Measurements from ENCODE around the gene MGAM2.

The MGAM2 gene
- total RNA-seq: 0 reads per million in 3 donors

- H3K36me3 ChIP-seq (ENCODE audit: control insufficient read depth, insufficient read depth, low read length): no peaks in the 10 kb centered on the region
- H3K4me1 ChIP-seq (ENCODE audit: control insufficient read depth, insufficient read depth, low read length, poor library complexity, severe bottlenecking): no peaks in the 10 kb centered on the region
- no peaks in the 10 kb centered on the region for H3K9me3 ChIP-seq (ENCODE audit: control insufficient read depth, low read length)
- no peak for DNase-seq
- H3K27ac ChIP-seq (ENCODE audit: insufficient read depth, low read length, poor library complexity, severe bottlenecking): no peak within 1 kb of the TSS
- H3K4me3 ChIP-seq (ENCODE audit: insufficient read depth, low read depth, low read length, poor library complexity, severe bottlenecking): no peak within 1 kb of the TSS
- H3K27me3 ChIP-seq (replicated peaks; ENCODE audit: control insufficient read depth, insufficient read depth, low read length, poor library complexity, severe bottlenecking): no peaks in the 10 kb centered on the region
These were observed at the start of gene MGAM2 for GRCh38 chr7:142111499-142111898. MGAM2 (plus strand) TSS chr7:142111718; CDS start chr7:142116874, 5,156 bp downstream.

- H3K4me1 ChIP-seq (ENCODE audit: control insufficient read depth, insufficient read depth, low read length, poor library complexity, severe bottlenecking): no peaks in the 10 kb centered on the region
- no peak for DNase-seq
- H3K36me3 ChIP-seq (ENCODE audit: control insufficient read depth, insufficient read depth, low read length): no peaks in the 10 kb centered on the region
These were observed 47.7 kb upstream of the MGAM2 start for GRCh38 chr7:142063551-142064442.

GRCh38 chr7:142066536-142066935 lies 45.0 kb upstream of the MGAM2 start:
- Histone ChIP-seq H3K4me1 (ENCODE audit: control insufficient read depth, insufficient read depth, low read length, poor library complexity, severe bottlenecking) (no peaks in the 10 kb centered on the region), H3K36me3 (ENCODE audit: control insufficient read depth, insufficient read depth, low read length) (no peaks in the 10 kb centered on the region), H3K4me3 (ENCODE audit: insufficient read depth, low read depth, low read length, poor library complexity, severe bottlenecking) (no peak overlapping the region), H3K27ac (ENCODE audit: insufficient read depth, low read length, poor library complexity, severe bottlenecking) (no peak overlapping the region), H3K9me3 (ENCODE audit: control insufficient read depth, low read length) (no peaks in the 10 kb centered on the region), H3K27me3 (replicated peaks; ENCODE audit: control insufficient read depth, insufficient read depth, low read length, poor library complexity, severe bottlenecking) (no peaks in the 10 kb centered on the region)
- DNase-seq: no peak

More at GRCh38 chr7:142063551-142064442, 47.7 kb upstream of the MGAM2 start:
- Histone ChIP-seq H3K27me3 (replicated peaks; ENCODE audit: control insufficient read depth, insufficient read depth, low read length, poor library complexity, severe bottlenecking) (no peaks in the 10 kb centered on the region), H3K27ac (ENCODE audit: insufficient read depth, low read length, poor library complexity, severe bottlenecking) (no peak overlapping the region), H3K9me3 (ENCODE audit: control insufficient read depth, low read length) (no peaks in the 10 kb centered on the region), H3K4me3 (ENCODE audit: insufficient read depth, low read depth, low read length, poor library complexity, severe bottlenecking) (no peak overlapping the region)

- Histone ChIP-seq H3K9me3 (ENCODE audit: control insufficient read depth, low read length) (no peaks in the 10 kb centered on the region), H3K27me3 (replicated peaks; ENCODE audit: control insufficient read depth, insufficient read depth, low read length, poor library complexity, severe bottlenecking) (no peaks in the 10 kb centered on the region), H3K4me3 (ENCODE audit: insufficient read depth, low read depth, low read length, poor library complexity, severe bottlenecking) (no peak overlapping the region), H3K4me1 (ENCODE audit: control insufficient read depth, insufficient read depth, low read length, poor library complexity, severe bottlenecking) (no peaks in the 10 kb centered on the region), H3K27ac (ENCODE audit: insufficient read depth, low read length, poor library complexity, severe bottlenecking) (no peak overlapping the region), H3K36me3 (ENCODE audit: control insufficient read depth, insufficient read depth, low read length) (no peaks in the 10 kb centered on the region)
- no peak for DNase-seq
These were observed 33.8 kb upstream of the MGAM2 start for GRCh38 chr7:142077762-142078161.

- no peak overlapping the region for H3K27ac ChIP-seq (ENCODE audit: insufficient read depth, low read length, poor library complexity, severe bottlenecking)
- no peaks in the 10 kb centered on the region for H3K4me1 ChIP-seq (ENCODE audit: control insufficient read depth, insufficient read depth, low read length, poor library complexity, severe bottlenecking)
- no peaks in the 10 kb centered on the region for H3K27me3 ChIP-seq (replicated peaks; ENCODE audit: control insufficient read depth, insufficient read depth, low read length, poor library complexity, severe bottlenecking)
- DNase-seq: no peak
- no peaks in the 10 kb centered on the region for H3K36me3 ChIP-seq (ENCODE audit: control insufficient read depth, insufficient read depth, low read length)
- H3K9me3 ChIP-seq (ENCODE audit: control insufficient read depth, low read length): no peaks in the 10 kb centered on the region
- no peak overlapping the region for H3K4me3 ChIP-seq (ENCODE audit: insufficient read depth, low read depth, low read length, poor library complexity, severe bottlenecking)
These were observed 27.9 kb upstream of the MGAM2 start for GRCh38 chr7:142083605-142084004.

GRCh38 chr7:142085428-142085827 lies 26.1 kb upstream of the MGAM2 start:
- no peak overlapping the region for H3K27ac ChIP-seq (ENCODE audit: insufficient read depth, low read length, poor library complexity, severe bottlenecking)
- no peaks in the 10 kb centered on the region for H3K4me1 ChIP-seq (ENCODE audit: control insufficient read depth, insufficient read depth, low read length, poor library complexity, severe bottlenecking)
- no peak for DNase-seq
- H3K4me3 ChIP-seq (ENCODE audit: insufficient read depth, low read depth, low read length, poor library complexity, severe bottlenecking): no peak overlapping the region
- H3K9me3 ChIP-seq (ENCODE audit: control insufficient read depth, low read length): no peaks in the 10 kb centered on the region
- H3K36me3 ChIP-seq (ENCODE audit: control insufficient read depth, insufficient read depth, low read length): no peaks in the 10 kb centered on the region
- H3K27me3 ChIP-seq (replicated peaks; ENCODE audit: control insufficient read depth, insufficient read depth, low read length, poor library complexity, severe bottlenecking): no peaks in the 10 kb centered on the region

GRCh38 chr7:142088022-142088714 lies 23.4 kb upstream of the MGAM2 start:
- Histone ChIP-seq H3K27me3 (replicated peaks; ENCODE audit: control insufficient read depth, insufficient read depth, low read length, poor library complexity, severe bottlenecking) (no peaks in the 10 kb centered on the region), H3K36me3 (ENCODE audit: control insufficient read depth, insufficient read depth, low read length) (no peaks in the 10 kb centered on the region), H3K27ac (ENCODE audit: insufficient read depth, low read length, poor library complexity, severe bottlenecking) (no peak overlapping the region), H3K9me3 (ENCODE audit: control insufficient read depth, low read length) (no peaks in the 10 kb centered on the region), H3K4me1 (ENCODE audit: control insufficient read depth, insufficient read depth, low read length, poor library complexity, severe bottlenecking) (no peaks in the 10 kb centered on the region), H3K4me3 (ENCODE audit: insufficient read depth, low read depth, low read length, poor library complexity, severe bottlenecking) (no peak overlapping the region)
- no peak for DNase-seq

- no peaks in the 10 kb centered on the region for H3K9me3 ChIP-seq (ENCODE audit: control insufficient read depth, low read length)
- no peak overlapping the region for H3K4me3 ChIP-seq (ENCODE audit: insufficient read depth, low read depth, low read length, poor library complexity, severe bottlenecking)
- no peaks in the 10 kb centered on the region for H3K36me3 ChIP-seq (ENCODE audit: control insufficient read depth, insufficient read depth, low read length)
- no peak overlapping the region for H3K27ac ChIP-seq (ENCODE audit: insufficient read depth, low read length, poor library complexity, severe bottlenecking)
- DNase-seq: no peak
- no peaks in the 10 kb centered on the region for H3K4me1 ChIP-seq (ENCODE audit: control insufficient read depth, insufficient read depth, low read length, poor library complexity, severe bottlenecking)
- no peaks in the 10 kb centered on the region for H3K27me3 ChIP-seq (replicated peaks; ENCODE audit: control insufficient read depth, insufficient read depth, low read length, poor library complexity, severe bottlenecking)
These were observed 22.5 kb upstream of the MGAM2 start for GRCh38 chr7:142089035-142089434.

GRCh38 chr7:142091961-142092360 lies 19.6 kb upstream of the MGAM2 start:
- H3K27me3 ChIP-seq (replicated peaks; ENCODE audit: control insufficient read depth, insufficient read depth, low read length, poor library complexity, severe bottlenecking): no peaks in the 10 kb centered on the region
- H3K4me1 ChIP-seq (ENCODE audit: control insufficient read depth, insufficient read depth, low read length, poor library complexity, severe bottlenecking): no peaks in the 10 kb centered on the region
- DNase-seq: no peak
- H3K27ac ChIP-seq (ENCODE audit: insufficient read depth, low read length, poor library complexity, severe bottlenecking): no peak overlapping the region
- H3K9me3 ChIP-seq (ENCODE audit: control insufficient read depth, low read length): no peaks in the 10 kb centered on the region
- H3K4me3 ChIP-seq (ENCODE audit: insufficient read depth, low read depth, low read length, poor library complexity, severe bottlenecking): no peak overlapping the region
- H3K36me3 ChIP-seq (ENCODE audit: control insufficient read depth, insufficient read depth, low read length): no peaks in the 10 kb centered on the region

GRCh38 chr7:142094861-142095260 lies 16.7 kb upstream of the MGAM2 start:
- H3K4me3 ChIP-seq (ENCODE audit: insufficient read depth, low read depth, low read length, poor library complexity, severe bottlenecking): no peak overlapping the region
- no peaks in the 10 kb centered on the region for H3K9me3 ChIP-seq (ENCODE audit: control insufficient read depth, low read length)
- no peak for DNase-seq
- H3K4me1 ChIP-seq (ENCODE audit: control insufficient read depth, insufficient read depth, low read length, poor library complexity, severe bottlenecking): no peaks in the 10 kb centered on the region
- no peaks in the 10 kb centered on the region for H3K27me3 ChIP-seq (replicated peaks; ENCODE audit: control insufficient read depth, insufficient read depth, low read length, poor library complexity, severe bottlenecking)
- H3K27ac ChIP-seq (ENCODE audit: insufficient read depth, low read length, poor library complexity, severe bottlenecking): no peak overlapping the region
- H3K36me3 ChIP-seq (ENCODE audit: control insufficient read depth, insufficient read depth, low read length): no peaks in the 10 kb centered on the region
